ENCODE data around the gene PLEKHA7.

Gene PLEKHA7

GRCh38 chr11:16737818-16738192 lies 276.4 kb downstream of the PLEKHA7 start:
- peak in 1 of 2 donors; percentile 30 for DNase-seq (ENCODE audit: low read depth in 2 of 2)
- H3K4me3 ChIP-seq (replicated peaks in 1 of 2; ENCODE audit: low read depth in 2 of 2, low read length in 2 of 2) = peak overlapping the region; percentile 63 to 72
- no peak for TF ChIP-seq CTCF (IDR thresholded peaks at IDR 0.05; ENCODE audit: low read depth, low read length)
